HS-27A (cell line): Measurements from ENCODE around the gene DSG2.
"Not testable (repeated sequence)": the region's sequence is repeated elsewhere in the genome, so short reads cannot be mapped to it uniquely, and the experiment has no call there.

Source experiments
- DNase-seq: peaks from one replicate; pipeline ENCODE4 v3.0.0-alpha.2; 2012; ENCODE audit warnings: low read depth, missing footprints

The DSG2 gene

GRCh38 chr18:31500051-31500688 lies 2.2 kb downstream of the DSG2 start:
- no peak for DNase-seq

- no peak for DNase-seq
Observed at GRCh38 chr18:31503011-31503410, 5.0 kb downstream of the DSG2 start.

- DNase-seq, result no peak
Observed at GRCh38 chr18:31504455-31505147, 6.6 kb downstream of the DSG2 start.

GRCh38 chr18:31505156-31505555 lies 7.2 kb downstream of the DSG2 start:
- DNase-seq, result no peak

- no peak for DNase-seq
Observed at GRCh38 chr18:31506024-31506742, 8.2 kb downstream of the DSG2 start.

GRCh38 chr18:31507124-31507523 lies 9.1 kb downstream of the DSG2 start:
- not testable (repeated sequence) for DNase-seq

- no peak for DNase-seq
Observed at GRCh38 chr18:31508781-31509180, 10.8 kb downstream of the DSG2 start.

- no peak for DNase-seq
Observed at GRCh38 chr18:31509571-31509970, 11.6 kb downstream of the DSG2 start.

GRCh38 chr18:31510319-31510718 lies 12.3 kb downstream of the DSG2 start:
- DNase-seq, result no peak

GRCh38 chr18:31511098-31511497 lies 13.1 kb downstream of the DSG2 start:
- no peak for DNase-seq

- peak; percentile 1 for DNase-seq
Observed at GRCh38 chr18:31512203-31512764, 14.3 kb downstream of the DSG2 start.

- peak; percentile 1 for DNase-seq
Observed at GRCh38 chr18:31513189-31513935, 15.4 kb downstream of the DSG2 start.

- no peak for DNase-seq
Observed at GRCh38 chr18:31516437-31516836, 18.5 kb downstream of the DSG2 start.

- DNase-seq, result no peak
Observed at GRCh38 chr18:31526374-31526773, 28.4 kb downstream of the DSG2 start.

GRCh38 chr18:31533236-31533635 lies 35.3 kb downstream of the DSG2 start:
- DNase-seq, result no peak

GRCh38 chr18:31538837-31539236 lies 40.9 kb downstream of the DSG2 start:
- DNase-seq, result no peak

GRCh38 chr18:31546476-31546875 lies 48.5 kb downstream of the DSG2 start:
- DNase-seq, result no peak

- DNase-seq, result no peak
Observed at GRCh38 chr18:31548853-31549252, 50.9 kb downstream of the DSG2 start.

GRCh38 chr18:31549416-31549815 lies 51.4 kb downstream of the DSG2 start:
- no peak for DNase-seq

- DNase-seq, result no peak
Observed at GRCh38 chr18:31551883-31552282, 53.9 kb downstream of the DSG2 start.

- no peak for DNase-seq
Observed at GRCh38 chr18:31553800-31554199, 55.8 kb downstream of the DSG2 start.

GRCh38 chr18:31554776-31555175 lies 56.8 kb downstream of the DSG2 start:
- no peak for DNase-seq
